Gastroesophageal sphincter (tissue), 4 donors: ENCODE results near the gene FBXO46. TPM values are rescaled to one million over a fixed set of nuclear protein-coding genes. Genes with fewer than 3 reads are reported as not detected.
A peak's percentile ranks its signal among the peaks of the same experiment; 100 is the strongest.

Source experiments
- ATAC-seq: fragments of 150-250 bp; one replicate; pipeline ENCODE4 v1.9.1; 2016; ENCODE audit warnings: mild to moderate bottlenecking, moderate library complexity
- H3K27ac ChIP-seq, 4 donors: fragments of 200-600 bp; sonication (generic) in 3 of 4; 1 replicate in 3 of 4; 2 replicates in 1 of 4; pipeline ENCODE4 v1.5.1; 2016 to 2019
- H3K27me3 ChIP-seq: fragments of 200-600 bp; sonication (generic); one replicate; pipeline ENCODE4 v1.5.1; 2019
- H3K36me3 ChIP-seq, 2 donors: fragments of 200-600 bp; sonication (generic); one replicate each; pipeline ENCODE4 v1.5.1; 2019; ENCODE audit warnings: control low read depth in 1 of 2
- H3K4me1 ChIP-seq, 3 donors: fragments of 200-600 bp; sonication (generic); 1 replicate in 2 of 3; 2 replicates in 1 of 3; pipeline ENCODE4 v1.5.1; 2016 to 2019; ENCODE audit warnings: control low read depth in 2 of 3
- H3K4me3 ChIP-seq, 2 donors: fragments of 200-600 bp; sonication (generic); one replicate each; pipeline ENCODE4 v1.5.1; 2019; ENCODE audit warnings: mild to moderate bottlenecking in 1 of 2, moderate library complexity in 1 of 2
- H3K9me3 ChIP-seq, 3 donors: fragments of 200-600 bp; sonication (generic); one replicate each; pipeline ENCODE4 v1.5.1; 2017 to 2019; ENCODE audit warnings: control low read depth in 2 of 3
- EP300 ChIP-seq: sonication (generic); formaldehyde crosslinking; IDR thresholded peaks from one replicate; pipeline ENCODE4 v1.6.1; 2017; ENCODE audit warnings: antibody characterized with exemption, mild to moderate bottlenecking
- POLR2A ChIP-seq, 2 donors: fragments of 450-650 bp; IDR thresholded peaks; one replicate each; pipeline ENCODE4 v1.6.1; 2017; ENCODE audit warnings: antibody characterized with exemption in 2 of 2, mild to moderate bottlenecking in 2 of 2, moderate library complexity in 1 of 2
- POLR2AphosphoS5 ChIP-seq: sonication (generic); formaldehyde crosslinking; IDR thresholded peaks from one replicate; pipeline ENCODE4 v1.6.1; 2017; ENCODE audit warnings: antibody characterized with exemption
- WGBS, 2 donors: methylation state at CpG; one replicate each; pipeline ENCODE4 v1.1.5; 2018; ENCODE audit warnings: low coverage in 1 of 2; 5-methylcytosine and 5-hydroxymethylcytosine counted together
- total RNA-seq, 4 donors: library from RNA; depleted of rRNA; stranded (reverse); fragments of >200 nt; gene quantifications; one replicate each; pipeline ENCODE4 v1.1.0, GENCODE V29; 2016
- TF ChIP-seq, protein P1 (sequence below), 4 experiments: fragments of 200-600 bp in 2 of 4; fragments of 450-650 bp in 2 of 4; sonication (generic) in 1 of 4; IDR thresholded peaks; one replicate each; pipeline ENCODE4 v1.5.1; 2017 to 2019; ENCODE audit warnings: antibody characterized with exemption in 4 of 4, mild to moderate bottlenecking in 2 of 4, moderate library complexity in 2 of 4

The FBXO46 gene
- total RNA-seq, 4 donors from 2014 or later, result 12.1 to 20.5 (median 14.9) TPM

DNA sequence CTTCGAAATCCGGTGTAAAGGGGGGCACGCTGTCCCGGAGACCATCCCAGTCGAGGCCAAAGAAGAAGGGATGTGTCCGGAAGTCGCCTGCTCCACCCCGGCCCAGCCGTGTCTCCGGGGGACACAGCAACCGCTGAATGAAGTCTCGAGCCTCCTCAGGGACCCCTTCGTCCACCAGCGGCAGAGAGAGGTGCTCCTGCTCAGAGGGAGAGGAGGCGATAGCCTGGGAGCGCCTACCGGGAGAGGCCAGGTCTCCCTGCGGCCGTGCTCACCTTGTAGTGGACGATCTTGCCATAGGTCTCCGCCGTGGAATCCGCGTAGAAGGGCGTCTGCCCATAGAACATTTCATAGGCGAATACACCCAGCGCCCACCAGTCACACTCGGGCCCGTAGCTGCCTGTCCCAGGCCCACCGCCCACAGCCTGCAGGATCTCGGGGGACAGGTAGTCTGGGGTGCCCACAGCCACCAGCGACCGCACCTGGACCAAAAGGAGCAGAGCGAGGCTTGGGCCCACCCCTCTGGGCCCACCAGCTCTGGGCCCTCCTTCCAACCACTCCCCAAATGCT is 46.8 kb upstream of the FBXO46 start:
- Histone ChIP-seq H3K9me3 (no peaks in the 10 kb centered on the region), H3K36me3 (peaks cover 0 to 55% of the 10 kb centered on the region in 2 donors), H3K27ac (peak overlapping the region in 3 of 4 donors; percentile 88 to 97 (median 96)), H3K4me3 (no peak overlapping the region), H3K27me3 (no peaks in the 10 kb centered on the region), H3K4me1 (peaks cover 0 to 67% (median 4%) of the 10 kb centered on the region in 3 donors)
- no peak for TF ChIP-seq EP300
- no peak for TF ChIP-seq POLR2AphosphoS5
- TF ChIP-seq, protein P1, sequence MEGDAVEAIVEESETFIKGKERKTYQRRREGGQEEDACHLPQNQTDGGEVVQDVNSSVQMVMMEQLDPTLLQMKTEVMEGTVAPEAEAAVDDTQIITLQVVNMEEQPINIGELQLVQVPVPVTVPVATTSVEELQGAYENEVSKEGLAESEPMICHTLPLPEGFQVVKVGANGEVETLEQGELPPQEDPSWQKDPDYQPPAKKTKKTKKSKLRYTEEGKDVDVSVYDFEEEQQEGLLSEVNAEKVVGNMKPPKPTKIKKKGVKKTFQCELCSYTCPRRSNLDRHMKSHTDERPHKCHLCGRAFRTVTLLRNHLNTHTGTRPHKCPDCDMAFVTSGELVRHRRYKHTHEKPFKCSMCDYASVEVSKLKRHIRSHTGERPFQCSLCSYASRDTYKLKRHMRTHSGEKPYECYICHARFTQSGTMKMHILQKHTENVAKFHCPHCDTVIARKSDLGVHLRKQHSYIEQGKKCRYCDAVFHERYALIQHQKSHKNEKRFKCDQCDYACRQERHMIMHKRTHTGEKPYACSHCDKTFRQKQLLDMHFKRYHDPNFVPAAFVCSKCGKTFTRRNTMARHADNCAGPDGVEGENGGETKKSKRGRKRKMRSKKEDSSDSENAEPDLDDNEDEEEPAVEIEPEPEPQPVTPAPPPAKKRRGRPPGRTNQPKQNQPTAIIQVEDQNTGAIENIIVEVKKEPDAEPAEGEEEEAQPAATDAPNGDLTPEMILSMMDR (IDR thresholded peaks at IDR 0.05), result no peak
- TF ChIP-seq POLR2A (IDR thresholded peaks at IDR 0.05), result no peak
- WGBS, 2 donors, result 86 to 94% methylated on average over 1 to 11 of the region's 34 CpGs
- no peak for ATAC-seq

DNA sequence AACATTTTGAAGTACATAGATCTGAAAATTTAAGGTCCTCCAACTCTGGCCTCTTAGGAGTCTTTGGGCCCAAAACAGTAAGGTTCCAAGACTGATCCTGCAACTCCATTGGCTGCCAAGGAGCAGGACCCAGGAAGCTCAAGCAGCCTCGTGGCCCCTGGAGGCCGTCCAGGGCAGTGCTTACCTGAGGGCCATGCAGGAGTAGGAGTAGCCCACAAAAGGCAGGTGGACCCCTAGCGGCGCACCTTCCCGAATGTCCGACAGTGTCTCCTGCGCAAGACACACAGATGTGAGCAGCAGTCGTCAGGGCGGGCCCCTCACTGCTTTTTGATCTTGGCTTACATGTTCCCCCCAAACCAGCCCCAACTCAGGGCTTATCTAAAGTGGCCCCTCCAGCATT is 44.1 kb upstream of the FBXO46 start:
- no peak for ATAC-seq
- H3K4me1 ChIP-seq, result peaks cover 0 to 64% (median 11%) of the 10 kb centered on the region in 3 donors
- peak overlapping the region in 1 of 4 donors; percentile 19 for H3K27ac ChIP-seq
- no peaks in the 10 kb centered on the region for H3K27me3 ChIP-seq
- no peak overlapping the region for H3K4me3 ChIP-seq
- 87 to 92% methylated on average over 5 to 6 of the region's 9 CpGs for WGBS, 2 donors
- peaks cover 0 to 64% of the 10 kb centered on the region in 2 donors for H3K36me3 ChIP-seq
- H3K9me3 ChIP-seq, result no peaks in the 10 kb centered on the region
- TF ChIP-seq POLR2A (IDR thresholded peaks at IDR 0.05) (no peak), EP300 (no peak), POLR2AphosphoS5 (no peak)
- TF ChIP-seq, protein P1 (IDR thresholded peaks at IDR 0.05), result no peak

DNA sequence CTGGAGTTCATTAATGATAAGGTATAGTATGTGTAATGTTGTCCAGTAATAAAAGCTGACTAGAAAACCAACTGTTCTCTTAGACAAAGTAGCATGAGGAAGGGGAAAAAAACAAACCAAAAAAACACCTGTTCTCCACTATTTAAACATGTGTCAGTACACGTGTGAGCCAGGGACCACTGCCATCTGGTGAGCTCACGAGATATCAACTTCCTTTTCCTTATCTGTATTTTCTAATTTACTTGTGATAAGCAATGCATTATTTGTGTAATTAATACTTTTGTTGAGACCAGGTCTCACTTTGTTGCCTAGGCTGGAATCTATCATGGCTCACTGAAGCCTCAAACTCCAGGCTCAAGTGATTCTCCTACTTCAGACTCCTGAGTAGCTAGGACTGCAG is 42.7 kb upstream of the FBXO46 start:
- Histone ChIP-seq H3K4me3 (no peak overlapping the region), H3K9me3 (no peaks in the 10 kb centered on the region), H3K27ac (peak overlapping the region in 3 of 4 donors; percentile 96 to 99 (median 99)), H3K36me3 (peaks cover 0 to 57% of the 10 kb centered on the region in 2 donors), H3K4me1 (peaks cover 0 to 52% (median 7%) of the 10 kb centered on the region in 3 donors), H3K27me3 (no peaks in the 10 kb centered on the region)
- ATAC-seq, result no peak
- TF ChIP-seq, protein P1 (IDR thresholded peaks at IDR 0.05), result no peak
- TF ChIP-seq POLR2AphosphoS5, result no peak
- TF ChIP-seq EP300, result no peak
- no peak for TF ChIP-seq POLR2A (IDR thresholded peaks at IDR 0.05)
- WGBS, 2 donors, result 9 to 30% methylated on average over 2 of the region's 2 CpGs

DNA sequence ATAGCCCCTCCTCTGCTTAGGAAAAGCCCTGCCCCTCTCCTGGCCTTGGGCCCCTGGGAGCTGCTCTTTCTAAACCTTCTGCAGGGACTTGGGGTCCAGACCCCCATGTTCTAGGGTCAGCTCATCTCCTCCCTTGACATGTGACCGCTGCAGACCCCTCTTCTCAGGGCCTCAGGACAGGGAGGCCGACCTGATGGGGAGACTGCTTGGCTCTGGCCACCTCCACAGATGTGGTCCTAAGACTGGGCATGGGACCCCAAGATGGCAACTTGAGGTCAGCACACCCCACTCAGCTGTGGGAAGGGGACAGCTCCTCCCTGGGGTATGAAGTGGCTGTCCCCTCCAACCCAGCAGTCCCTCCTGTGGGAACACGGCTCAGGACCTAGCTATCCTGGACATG is 42.2 kb upstream of the FBXO46 start:
- peak overlapping the region in 3 of 4 donors; percentile 96 to 99 (median 99) for H3K27ac ChIP-seq
- no peak for ATAC-seq
- peaks cover 0 to 48% (median 7%) of the 10 kb centered on the region in 3 donors for H3K4me1 ChIP-seq

More for the DNA sequence above, 42.2 kb upstream of the FBXO46 start:
- whole genome bisulfite sequencing, 2 donors, result 60% methylated on average over 1 of the region's 3 CpGs; no CpG with 5 or more reads in 1 of the 2 donors
- Histone ChIP-seq H3K9me3 (no peaks in the 10 kb centered on the region), H3K4me3 (no peak overlapping the region), H3K36me3 (peaks cover 0 to 53% of the 10 kb centered on the region in 2 donors), H3K27me3 (no peaks in the 10 kb centered on the region)
- TF ChIP-seq, protein P1 (IDR thresholded peaks at IDR 0.05), result no peak
- no peak for TF ChIP-seq POLR2AphosphoS5
- no peak for TF ChIP-seq EP300
- no peak for TF ChIP-seq POLR2A (IDR thresholded peaks at IDR 0.05)
